HG03066 (cell line): ENCODE data around the gene CTDSP1.

ENCODE experiments used
- ATAC-seq: cut with Tn5 transposase; IDR thresholded peaks from one replicate; pipeline ENCODE4 v1.9.1; 2021; ENCODE audit warnings: low read depth; ENCODE audit not compliant: unreplicated experiment

CTDSP1 gene

DNA sequence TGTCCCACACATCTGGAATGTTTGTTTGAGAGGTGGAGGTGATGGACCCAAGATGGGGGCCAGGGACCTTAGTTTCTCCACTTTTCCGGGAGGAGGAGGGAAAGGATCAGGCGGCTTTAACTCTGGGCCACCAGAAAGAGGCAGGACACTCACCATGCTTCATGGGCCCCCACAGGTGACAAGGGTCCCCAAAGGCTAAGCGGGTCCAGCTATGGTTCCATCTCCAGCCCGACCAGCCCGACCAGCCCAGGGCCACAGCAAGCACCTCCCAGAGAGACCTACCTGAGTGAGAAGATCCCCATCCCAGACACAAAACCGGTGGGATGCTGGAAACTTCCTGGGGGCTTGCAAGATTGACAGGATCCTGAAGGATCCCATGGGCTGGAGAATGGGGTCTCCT is 16.9 kb upstream of the CTDSP1 start:
- no peak for ATAC-seq

DNA sequence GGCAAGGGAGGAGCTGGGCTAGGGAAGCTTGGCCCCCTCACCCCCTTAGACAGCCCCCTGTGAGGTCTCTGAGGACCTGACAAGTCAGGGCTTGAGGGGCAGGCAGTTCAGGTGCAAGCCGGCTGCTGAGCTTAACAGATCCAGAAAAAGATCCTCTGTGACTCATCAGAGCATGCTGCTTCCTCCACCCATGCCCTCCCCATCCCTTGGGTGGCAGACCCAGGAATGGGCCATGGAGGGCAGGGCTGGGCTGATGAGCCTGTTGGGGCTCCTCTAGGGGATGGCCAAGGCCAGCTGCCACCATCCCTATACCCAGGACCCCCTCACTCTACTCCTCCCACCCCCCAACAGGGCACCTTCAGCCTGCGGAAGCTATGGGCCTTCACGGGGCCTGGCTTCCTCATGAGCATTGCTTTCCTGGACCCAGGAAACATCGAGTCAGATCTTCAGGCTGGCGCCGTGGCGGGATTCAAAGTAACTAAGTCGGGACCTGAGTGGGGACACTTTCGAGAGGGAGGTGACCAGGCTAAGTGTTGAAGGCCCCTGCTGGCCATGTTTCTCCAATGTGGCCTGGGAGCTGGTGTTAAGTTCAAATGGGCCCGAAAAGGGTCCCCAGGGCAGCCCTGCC is 15.7 kb upstream of the CTDSP1 start:
- no peak for ATAC-seq

DNA sequence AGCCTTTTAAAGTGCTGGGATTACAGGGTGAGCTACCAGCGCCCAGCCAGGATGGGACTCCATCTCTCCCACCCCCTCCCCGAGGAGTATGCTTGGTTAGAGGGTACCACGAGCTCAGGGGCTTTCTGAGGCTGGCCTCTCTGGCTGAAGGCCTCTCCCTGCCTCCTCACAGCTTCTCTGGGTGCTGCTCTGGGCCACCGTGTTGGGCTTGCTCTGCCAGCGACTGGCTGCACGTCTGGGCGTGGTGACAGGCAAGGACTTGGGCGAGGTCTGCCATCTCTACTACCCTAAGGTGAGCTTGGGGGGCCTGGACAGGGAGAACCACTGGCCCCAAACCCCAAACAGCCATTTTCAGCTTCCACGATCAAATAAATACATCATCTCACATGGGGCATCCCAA is 14.7 kb upstream of the CTDSP1 start:
- no peak for ATAC-seq

DNA sequence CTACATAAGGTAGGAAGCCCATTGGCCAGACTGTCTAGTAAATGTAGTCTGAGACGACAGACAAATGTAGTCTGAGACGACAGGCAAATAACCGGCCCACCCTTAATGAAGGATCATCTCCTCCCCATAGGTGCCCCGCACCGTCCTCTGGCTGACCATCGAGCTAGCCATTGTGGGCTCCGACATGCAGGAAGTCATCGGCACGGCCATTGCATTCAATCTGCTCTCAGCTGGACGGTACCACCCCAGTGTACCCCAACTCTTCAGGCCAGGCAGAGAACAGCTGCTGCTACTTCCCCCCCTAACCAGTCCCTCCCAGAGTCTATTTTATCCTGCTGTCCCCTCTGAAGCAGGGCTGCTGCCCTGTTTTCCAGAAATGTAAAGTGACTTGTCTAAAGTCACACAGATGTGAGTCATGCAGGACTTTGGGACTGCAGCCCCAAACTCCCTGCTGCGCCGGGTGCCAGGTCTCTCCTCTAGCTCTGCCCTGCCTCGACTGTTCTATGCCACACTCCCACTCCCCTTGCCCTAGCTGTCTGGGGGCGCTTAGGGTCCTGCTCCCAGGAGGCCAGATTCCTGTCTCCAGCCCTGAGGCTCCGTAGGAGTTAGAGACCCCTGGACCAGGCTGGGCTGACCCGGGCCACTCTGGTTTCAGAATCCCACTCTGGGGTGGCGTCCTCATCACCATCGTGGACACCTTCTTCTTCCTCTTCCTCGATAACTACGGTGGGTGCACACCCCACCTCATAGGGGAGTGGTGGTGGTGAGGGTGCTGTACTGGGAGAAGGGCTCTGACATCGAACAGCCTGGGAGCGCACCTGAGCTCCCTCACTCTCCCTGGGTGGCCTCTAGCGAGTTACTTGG is 12.9 kb upstream of the CTDSP1 start:
- ATAC-seq, result no peak

DNA sequence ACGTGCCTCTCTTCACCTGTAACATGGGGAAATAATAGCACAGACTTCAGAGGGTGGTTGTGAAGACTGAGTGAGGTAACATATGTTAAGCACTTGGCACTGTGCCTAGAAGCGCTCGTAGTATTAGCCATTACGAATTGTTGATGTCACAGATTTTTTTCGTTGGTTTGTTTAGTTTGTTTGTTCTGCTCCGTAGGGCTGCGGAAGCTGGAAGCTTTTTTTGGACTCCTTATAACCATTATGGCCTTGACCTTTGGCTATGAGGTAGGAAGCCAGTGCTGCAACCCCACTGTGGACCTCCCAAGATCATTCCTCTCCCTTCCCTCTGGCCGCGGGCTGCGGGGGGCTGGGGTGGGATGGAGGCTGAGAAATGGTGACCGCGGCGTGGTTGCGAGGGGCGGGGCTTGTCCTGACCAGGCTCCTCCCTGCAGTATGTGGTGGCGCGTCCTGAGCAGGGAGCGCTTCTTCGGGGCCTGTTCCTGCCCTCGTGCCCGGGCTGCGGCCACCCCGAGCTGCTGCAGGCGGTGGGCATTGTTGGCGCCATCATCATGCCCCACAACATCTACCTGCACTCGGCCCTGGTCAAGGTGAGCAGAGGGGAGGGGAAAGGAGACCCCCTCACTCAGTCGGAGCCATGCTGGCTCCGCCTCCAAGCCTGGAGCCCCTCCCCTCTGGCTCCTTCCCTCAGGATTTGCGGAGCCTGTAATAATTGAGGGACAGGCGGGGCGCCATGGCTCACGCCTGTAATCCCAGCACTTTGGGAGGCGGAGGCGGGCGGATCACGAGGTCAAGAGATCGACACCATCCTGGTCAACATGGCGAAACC is 12.1 kb upstream of the CTDSP1 start:
- ATAC-seq, result no peak

DNA sequence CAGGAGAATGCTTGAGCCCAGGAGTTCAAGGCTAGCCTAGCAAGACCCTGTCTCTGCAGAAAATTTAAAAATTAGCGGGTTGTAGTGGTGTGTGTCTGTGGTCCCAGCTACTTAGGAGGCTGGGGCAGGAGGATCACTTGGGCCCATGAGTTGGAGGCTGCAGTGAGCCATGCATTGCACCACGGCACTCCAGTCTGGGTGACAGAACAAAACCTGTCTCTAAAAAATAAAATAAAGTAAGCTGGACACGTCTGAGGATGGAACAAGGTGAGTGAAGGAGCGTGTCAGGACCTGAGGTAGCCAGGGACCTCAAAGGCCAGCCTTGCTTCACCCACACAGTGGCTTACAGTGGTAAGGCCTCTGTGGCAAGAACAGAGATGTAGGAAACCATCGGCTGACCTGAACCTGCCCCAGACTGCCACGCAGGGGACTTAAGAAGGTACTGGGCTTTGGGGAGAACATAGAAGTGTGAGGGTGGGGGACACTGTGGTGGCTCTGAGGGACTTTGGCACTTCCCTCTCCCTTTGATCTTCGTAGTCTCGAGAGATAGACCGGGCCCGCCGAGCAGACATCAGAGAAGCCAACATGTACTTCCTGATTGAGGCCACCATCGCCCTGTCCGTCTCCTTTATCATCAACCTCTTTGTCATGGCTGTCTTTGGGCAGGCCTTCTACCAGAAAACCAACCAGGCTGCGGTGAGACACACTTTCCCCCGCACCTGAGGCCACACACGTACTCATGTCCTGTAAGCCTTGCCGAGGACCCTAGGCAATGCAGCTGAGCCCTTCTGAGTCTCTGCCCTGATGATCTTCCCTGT is 10.1 kb upstream of the CTDSP1 start:
- no peak for ATAC-seq

DNA sequence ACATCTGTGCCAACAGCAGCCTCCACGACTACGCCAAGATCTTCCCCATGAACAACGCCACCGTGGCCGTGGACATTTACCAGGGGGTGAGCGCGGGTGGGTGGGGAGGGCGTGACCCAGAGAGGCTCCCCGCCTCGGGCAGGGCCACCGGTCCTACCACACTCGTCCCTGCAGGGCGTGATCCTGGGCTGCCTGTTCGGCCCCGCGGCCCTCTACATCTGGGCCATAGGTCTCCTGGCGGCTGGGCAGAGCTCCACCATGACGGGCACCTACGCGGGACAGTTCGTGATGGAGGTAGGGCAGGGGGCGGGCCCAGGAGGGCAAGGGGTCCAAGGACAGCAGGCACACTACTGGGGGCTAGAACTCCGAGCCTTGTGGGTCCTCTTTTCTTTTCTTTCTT is 8.5 kb upstream of the CTDSP1 start:
- no peak for ATAC-seq

DNA sequence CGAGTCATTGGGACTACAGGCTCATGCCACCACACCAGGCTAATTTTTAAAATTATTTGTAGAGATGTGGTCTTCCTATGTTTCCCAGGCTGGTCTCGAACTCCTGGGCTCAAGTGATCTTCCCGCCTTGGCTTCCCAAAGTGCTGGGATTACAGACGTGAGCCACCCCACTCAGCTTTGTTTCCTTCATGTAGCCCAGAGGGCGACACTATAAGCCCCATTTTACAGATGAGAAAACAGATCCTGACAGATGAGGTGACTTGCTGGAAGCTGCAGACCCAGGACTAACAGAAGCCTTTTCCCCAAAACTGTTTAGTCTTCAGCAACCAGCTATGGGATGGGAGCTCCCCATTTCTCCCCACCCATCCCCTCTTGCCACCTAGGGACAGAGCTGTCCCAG is 7.2 kb upstream of the CTDSP1 start:
- no peak for ATAC-seq

DNA sequence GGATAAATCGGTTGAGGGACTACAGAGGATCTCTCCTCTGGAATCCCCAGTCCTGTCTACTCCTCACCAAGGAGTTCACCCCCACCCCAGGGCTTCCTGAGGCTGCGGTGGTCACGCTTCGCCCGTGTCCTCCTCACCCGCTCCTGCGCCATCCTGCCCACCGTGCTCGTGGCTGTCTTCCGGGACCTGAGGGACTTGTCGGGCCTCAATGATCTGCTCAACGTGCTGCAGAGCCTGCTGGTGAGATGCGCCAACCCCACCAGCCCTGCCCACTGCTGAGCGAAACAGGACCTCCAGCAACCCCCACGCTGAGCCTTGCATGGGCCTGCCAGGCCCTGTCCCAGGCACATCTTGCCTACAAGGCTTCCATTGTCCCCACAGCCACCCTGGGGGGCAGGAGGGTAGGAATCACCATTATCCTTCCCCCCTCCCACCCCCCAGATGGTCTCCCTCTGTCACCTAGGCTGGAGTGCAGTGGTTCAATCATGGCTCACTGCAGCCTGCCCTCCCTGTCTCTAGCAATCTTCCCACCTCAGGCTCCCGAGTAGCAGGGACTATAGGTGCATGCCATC is 6.7 kb upstream of the CTDSP1 start:
- ATAC-seq, result no peak

DNA sequence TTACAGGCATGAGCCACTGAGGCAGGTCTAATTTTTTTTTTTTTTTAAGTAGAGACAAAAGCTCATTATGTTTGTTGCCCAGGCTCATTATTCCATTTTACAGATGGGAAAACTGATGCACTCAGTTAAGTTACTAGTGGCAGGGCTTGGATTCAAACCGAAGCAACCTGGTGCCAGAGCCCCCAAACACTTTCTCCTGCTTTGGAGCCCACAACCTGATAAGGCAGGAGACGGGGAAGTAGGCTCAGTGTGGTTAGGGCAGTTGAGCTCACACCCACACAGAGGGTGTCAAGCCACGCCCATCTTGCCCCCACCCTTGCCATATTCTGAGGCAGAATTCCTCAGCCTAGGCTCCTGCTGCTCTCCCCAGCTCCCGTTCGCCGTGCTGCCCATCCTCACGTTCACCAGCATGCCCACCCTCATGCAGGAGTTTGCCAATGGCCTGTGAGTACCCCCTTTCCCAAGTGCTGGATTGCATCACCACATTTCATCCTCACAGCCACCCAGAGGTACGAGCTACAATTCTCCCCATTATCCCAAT is 5.8 kb upstream of the CTDSP1 start:
- ATAC-seq, result no peak

DNA sequence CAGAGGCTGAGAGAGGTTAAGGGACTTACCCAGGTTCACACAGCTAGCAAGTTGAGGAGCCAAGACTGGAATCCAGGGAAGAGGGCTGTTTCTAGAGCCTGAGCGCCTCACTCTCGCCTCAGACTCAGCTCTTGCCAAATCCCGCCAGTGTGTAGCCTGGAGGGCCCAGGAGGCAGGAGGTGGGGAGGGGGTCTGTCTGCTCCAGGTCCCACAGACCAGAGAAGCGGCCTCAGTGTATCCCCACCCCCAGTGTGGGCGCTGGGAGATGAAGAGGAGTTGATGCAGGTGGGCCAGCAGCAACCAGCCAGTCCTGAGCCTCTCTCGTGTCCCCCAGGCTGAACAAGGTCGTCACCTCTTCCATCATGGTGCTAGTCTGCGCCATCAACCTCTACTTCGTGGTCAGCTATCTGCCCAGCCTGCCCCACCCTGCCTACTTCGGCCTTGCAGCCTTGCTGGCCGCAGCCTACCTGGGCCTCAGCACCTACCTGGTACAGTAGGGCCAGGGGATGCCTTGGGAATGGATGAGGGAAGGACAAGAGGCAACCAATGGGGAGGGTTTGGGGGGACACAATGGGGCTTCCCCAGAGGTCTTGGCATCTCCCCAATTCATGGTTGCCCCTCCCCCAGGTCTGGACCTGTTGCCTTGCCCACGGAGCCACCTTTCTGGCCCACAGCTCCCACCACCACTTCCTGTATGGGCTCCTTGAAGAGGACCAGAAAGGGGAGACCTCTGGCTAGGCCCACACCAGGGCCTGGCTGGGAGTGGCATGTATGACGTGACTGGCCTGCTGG is 5.2 kb upstream of the CTDSP1 start:
- no peak for ATAC-seq

DNA sequence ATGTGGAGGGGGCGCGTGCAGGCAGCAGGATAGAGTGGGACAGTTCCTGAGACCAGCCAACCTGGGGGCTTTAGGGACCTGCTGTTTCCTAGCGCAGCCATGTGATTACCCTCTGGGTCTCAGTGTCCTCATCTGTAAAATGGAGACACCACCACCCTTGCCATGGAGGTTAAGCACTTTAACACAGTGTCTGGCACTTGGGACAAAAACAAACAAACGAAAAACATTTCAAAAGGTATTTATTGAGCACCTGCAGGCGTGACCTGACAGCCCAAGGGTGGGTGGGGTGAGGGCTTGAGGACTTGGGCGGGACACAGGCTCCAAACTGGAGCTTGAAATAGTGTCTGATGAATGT is 4.6 kb upstream of the CTDSP1 start:
- no peak for ATAC-seq

DNA sequence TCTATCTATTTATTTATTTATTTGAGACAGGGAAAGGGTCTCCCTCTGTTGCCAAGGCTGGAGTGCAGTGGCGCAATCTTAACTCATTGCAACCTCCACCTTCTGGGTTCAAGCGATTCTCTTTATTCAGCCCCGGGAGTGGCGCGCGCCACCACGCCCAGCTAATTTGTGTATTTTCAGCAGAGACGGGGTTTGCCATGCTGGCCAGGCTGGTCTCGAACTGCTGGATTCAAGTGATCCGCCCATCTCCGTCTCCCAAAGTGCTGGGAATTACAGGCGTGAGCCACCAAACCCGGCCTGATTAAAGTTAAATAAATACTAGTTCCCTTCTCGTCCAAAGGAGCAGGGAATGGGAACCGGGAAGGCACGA is 4.2 kb upstream of the CTDSP1 start:
- ATAC-seq, result no peak

DNA sequence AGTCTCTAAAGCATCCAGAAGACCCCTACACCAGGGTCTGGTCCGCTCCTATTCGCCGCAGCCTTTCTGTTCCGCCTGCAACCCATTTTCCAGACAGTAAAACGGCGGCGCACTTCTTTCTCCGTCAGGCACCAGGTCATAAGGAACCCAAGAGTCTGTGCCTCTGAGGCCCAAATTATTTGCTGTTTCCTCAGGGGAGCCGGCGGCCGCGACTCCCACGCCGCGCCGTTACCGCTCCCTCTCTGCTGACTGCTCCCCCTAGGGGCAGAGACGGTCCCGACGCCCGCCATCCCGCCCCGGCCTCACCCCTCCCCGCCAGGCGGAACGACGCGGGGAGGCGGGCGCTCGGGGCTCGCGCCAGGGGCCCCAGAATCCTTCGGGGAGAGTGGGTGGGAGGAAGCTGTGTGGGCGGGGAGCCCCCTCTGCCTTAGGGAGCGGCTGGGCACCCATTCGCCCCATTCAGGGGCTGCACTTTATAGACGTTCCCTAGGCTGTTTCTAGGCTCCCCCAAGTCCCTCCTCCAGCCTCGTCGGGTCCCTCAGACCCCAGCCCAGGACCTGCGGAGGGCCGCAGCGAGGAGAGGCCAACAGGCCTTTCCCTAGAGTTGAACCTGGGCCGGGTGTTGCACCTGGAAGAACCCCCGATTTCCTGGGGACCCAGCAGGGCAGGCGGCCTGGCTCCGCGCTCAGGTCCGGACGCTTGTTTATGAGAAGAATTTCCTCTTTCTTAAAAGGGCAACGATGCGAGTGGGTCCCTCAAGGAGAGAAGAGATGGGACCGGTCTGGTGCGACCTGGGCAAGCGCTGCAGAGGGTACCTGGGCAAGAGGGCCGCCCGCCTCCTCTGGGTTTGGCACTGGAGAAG is 3.6 kb upstream of the CTDSP1 start:
- peak; percentile 39 for ATAC-seq

DNA sequence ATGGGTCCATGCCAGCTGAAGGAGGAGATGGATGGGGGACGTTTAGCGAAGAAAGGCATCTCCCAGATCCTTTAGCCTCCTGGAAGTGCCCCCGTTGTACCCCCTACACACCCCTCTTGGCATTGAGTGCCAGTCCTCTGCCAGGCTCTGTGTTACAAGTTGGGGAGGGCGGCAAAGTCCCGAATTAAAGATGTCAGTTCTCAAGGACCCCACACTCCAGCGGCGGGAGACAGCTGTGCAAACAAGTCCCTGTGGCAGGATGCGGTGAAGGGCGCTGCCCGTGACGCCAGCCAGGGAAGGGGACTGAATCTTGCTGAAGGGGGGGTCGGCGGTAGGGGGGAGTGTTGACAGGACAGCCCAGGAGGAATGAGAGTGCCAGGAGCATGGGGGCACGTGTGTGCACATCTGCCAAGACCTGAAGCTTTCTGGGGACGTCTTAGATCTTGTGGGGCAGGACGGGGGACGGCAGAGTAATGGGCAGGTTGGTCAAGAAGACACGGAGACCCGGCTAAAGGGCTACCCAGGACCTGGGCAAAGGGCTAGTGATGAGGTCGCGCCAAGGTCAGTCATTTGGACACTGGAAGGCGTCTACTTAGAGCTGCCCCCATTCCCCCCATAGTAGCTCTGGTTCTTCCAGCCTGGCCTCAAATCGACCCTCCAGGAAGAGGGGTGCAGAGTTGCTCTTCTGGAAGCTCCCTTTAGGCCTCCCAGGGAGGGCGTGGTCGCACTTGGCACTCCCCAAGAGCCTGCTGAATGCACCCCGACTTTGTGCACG is 2.8 kb upstream of the CTDSP1 start:
- ATAC-seq, result no peak

DNA sequence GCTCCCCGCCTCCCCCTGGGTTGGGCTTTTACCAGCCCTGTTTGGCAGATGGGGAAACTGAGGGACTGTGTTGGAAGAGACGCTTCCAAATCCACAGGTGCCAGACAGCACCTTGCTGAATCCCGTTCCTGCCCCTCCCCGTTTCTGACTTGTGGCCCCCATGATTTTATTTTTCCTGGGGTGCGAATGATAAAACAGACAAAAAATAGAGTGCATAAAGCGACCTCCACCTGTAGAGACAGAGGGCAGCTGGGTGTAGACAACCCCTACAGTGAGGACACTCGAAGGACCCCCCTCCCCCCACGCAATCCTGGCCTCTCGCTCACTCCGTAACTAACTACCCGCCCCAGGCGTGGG is 2.2 kb upstream of the CTDSP1 start:
- ATAC-seq, result no peak

DNA sequence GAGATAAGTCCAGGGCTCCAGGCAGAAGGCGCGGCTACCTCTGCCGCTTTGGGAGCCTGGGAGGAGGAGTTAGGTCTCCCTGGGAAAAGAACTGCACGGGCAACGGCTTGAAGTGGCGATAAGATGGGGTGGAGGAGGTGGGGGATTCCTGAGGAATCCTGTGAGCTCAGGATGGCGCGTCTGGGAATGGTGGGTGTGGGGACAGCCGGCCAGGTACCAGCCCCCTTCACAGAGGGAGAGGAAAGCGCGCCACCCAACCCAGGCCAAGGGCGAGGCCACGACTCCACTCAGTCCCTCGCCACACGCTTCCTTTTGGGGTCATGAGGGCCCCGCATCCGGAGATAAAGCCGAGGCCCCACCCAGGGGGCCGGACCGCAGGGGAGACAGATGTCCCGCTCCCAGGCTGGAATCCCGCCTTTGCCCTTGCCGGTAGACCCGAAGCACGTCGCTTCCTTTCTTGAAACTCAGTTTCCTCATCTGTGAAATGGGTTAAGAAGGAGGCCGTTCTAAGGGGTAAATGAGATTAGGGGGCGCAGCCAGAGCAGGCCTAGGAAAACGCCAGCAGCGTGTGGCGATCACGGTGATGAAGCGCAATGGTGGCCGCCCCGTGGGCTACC is 1.7 kb upstream of the CTDSP1 start:
- ATAC-seq, result peak; percentile 28
